Bronchial epithelial cell (primary cell): ENCODE measurements around the gene SLC27A2. TPM values are rescaled to one million over a fixed set of nuclear protein-coding genes. Genes with fewer than 3 reads are reported as not detected.
A peak's percentile ranks its signal among the peaks of the same experiment; 100 is the strongest.

Source experiments
- DNase-seq: peaks from one replicate; pipeline ENCODE4 v3.0.0-alpha.2; 2010; ENCODE audit warnings: low read depth
- FAIRE-seq: peaks from 2 replicates; lab custom pipeline; 2011; peaks lifted over from hg19 to GRCh38; lab: Jason Lieb, UNC
- H3K27me3 ChIP-seq: 2 replicates; pipeline ENCODE4 v1.5.1; 2011; ENCODE audit warnings: low read length; ENCODE audit not compliant: control insufficient read depth, insufficient read depth
- H3K36me3 ChIP-seq: 2 replicates; pipeline ENCODE4 v1.5.1; 2011; ENCODE audit warnings: low read length; ENCODE audit not compliant: control insufficient read depth, insufficient read depth
- H3K4me3 ChIP-seq: 2 replicates; pipeline ENCODE4 v1.5.1; 2011; ENCODE audit warnings: mild to moderate bottlenecking, low read depth, low read length, control low read depth
- total RNA-seq: library from RNA; depleted of rRNA; stranded (reverse); fragments of >200 nt; gene quantifications from 2 replicates; pipeline ENCODE4 v1.2.1, GENCODE V29; 2014
- TF ChIP-seq, protein P1 (sequence below): IDR thresholded peaks from 2 replicates; pipeline ENCODE4 v1.5.1; 2011; ENCODE audit warnings: mild to moderate bottlenecking, moderate library complexity, low read length, control low read depth, inconsistent platforms; ENCODE audit not compliant: insufficient read depth, severe bottlenecking

Gene SLC27A2
- total RNA-seq, 1 donor from 2014 or later, result 1.3 TPM

DNA sequence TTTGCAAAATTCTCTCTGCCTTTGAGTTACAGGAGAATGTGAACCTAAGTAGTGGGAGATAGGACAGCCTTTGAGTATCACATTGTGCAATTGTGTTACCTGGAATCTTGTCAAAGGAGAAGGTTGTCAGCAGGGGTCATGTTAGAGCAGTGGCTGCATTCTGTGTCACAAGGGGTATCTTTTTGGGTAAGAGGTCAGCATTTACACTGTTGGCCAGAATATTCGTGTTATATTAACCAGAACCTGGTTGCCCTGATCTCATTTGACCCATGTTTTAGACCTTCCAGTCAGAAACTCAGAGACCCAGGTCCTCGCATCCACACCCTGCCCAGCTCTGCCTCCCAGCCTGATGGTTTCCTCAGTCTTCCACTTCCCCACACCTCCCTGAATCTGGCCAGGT, 56.3 kb downstream of the SLC27A2 start:
- Histone ChIP-seq H3K4me3 (no peak overlapping the region), H3K36me3 (no peaks in the 10 kb centered on the region), H3K27me3 (no peaks in the 10 kb centered on the region)
- DNase-seq (no peak), FAIRE-seq (no peak)
- TF ChIP-seq, protein P1, sequence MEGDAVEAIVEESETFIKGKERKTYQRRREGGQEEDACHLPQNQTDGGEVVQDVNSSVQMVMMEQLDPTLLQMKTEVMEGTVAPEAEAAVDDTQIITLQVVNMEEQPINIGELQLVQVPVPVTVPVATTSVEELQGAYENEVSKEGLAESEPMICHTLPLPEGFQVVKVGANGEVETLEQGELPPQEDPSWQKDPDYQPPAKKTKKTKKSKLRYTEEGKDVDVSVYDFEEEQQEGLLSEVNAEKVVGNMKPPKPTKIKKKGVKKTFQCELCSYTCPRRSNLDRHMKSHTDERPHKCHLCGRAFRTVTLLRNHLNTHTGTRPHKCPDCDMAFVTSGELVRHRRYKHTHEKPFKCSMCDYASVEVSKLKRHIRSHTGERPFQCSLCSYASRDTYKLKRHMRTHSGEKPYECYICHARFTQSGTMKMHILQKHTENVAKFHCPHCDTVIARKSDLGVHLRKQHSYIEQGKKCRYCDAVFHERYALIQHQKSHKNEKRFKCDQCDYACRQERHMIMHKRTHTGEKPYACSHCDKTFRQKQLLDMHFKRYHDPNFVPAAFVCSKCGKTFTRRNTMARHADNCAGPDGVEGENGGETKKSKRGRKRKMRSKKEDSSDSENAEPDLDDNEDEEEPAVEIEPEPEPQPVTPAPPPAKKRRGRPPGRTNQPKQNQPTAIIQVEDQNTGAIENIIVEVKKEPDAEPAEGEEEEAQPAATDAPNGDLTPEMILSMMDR, result no peak

DNA sequence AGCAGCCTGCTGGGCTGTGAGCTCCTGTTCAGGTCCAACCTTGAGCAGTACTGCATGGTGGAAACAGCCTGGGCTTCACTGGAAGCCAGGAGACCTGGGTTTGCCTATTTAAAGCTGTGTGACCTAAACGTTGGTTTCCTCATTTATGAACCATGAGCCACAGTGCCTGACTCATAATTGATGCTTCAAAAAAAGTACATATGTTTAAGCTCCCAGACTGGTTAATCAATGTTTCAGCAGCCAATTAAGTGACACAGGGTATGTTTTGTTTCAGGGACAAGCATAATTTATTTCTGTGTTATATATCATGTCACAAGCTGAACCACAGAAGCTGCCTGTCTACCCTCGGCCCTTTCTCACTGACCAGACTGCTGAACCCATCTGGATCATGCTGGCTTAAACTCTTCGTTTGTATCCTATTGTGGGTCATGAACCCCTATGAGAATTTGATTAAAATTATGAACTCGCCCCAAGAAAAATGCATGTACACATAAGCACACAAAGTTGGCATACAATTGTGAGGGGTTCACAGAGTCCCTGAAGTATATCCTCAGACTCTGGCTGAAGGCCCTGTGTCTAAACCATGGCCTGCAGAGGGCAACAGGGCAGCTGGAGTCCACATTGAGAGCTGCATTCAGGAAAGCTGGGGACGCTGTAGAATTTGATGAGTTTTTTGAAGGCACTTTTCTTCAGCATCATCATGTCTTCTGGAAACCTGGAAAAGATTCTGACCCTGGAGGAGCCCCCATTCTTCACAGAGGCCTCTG, 59.9 kb downstream of the SLC27A2 start:
- TF ChIP-seq, protein P1, result no peak
- DNase-seq, result peak; percentile 82
- Histone ChIP-seq H3K4me3 (no peak overlapping the region), H3K36me3 (no peaks in the 10 kb centered on the region), H3K27me3 (no peaks in the 10 kb centered on the region)
- no peak for FAIRE-seq

DNA sequence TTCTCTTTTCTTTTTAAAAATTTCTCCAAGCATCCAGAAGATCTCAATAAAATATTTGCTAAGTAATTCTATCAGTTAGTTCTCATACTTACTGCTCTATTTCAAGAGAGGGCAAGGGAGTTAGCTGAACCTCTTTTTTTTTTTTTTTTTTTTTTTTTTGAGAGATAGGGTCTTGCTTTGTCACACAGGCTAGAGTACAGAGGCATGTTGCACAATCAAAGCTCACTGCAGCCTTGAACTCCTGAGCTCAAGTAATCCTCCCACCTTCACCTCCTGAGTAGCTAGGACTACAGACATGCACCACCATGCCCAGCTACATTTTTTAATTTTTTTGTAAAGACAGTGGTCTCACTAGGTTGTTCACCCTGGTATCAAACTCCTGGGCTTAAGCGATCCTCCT, 62.2 kb downstream of the SLC27A2 start:
- DNase-seq, result no peak
- Histone ChIP-seq H3K27me3 (no peaks in the 10 kb centered on the region), H3K4me3 (no peak overlapping the region), H3K36me3 (no peaks in the 10 kb centered on the region)
- TF ChIP-seq, protein P1, result no peak
- no peak for FAIRE-seq

DNA sequence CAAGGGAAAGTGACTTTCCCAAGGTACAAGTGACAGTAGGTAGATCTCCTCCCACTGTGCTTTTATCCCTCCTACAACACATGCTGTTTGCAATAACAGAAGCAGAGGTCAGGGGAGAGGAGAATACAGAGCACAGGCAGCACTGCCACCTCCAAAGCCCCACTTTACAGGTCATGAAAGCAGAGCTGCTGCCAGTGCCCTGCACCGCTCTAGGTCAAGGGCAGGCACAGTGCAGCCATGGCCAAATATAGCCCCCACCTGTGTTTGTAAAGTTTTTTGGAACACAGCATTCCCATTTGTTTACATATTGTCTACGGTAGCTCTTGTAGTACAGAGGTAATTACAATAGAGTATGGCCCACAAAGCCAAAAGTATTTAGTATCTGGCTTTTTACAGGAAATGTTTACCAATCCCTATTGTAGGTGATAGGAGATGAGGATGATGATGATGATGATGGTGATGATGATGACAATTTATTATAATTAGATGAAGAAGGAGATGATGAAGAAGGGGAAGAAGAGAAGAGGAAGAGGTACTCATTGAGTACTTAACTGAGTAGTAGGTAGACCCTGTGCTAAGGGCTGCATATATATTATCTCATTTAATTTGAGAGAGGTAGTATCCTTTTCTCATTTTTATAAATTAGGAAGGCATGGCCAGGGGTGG, 63.1 kb downstream of the SLC27A2 start:
- DNase-seq, result no peak
- no peak for FAIRE-seq
- Histone ChIP-seq H3K27me3 (no peaks in the 10 kb centered on the region), H3K4me3 (no peak overlapping the region), H3K36me3 (no peaks in the 10 kb centered on the region)
- TF ChIP-seq, protein P1, result no peak

DNA sequence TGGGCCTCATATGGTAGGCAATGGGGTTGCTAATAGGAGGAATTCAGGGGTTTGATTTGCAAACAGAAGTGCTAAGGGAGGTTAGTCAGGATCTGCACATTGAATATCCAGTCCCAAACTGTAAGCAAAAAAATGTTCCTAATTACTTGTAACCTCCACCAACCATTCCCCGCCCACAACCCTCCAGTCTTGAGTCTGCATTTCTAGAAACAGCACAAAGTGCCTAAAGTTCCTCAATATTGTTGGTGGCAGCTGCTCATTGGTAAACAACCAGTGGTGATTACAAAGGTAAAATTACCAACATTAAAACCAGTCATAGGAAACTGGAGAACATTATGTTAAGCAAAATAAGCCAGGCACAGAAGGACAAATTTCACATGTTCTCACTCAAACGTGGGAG, 64.6 kb downstream of the SLC27A2 start:
- FAIRE-seq, result no peak
- TF ChIP-seq, protein P1, result no peak
- Histone ChIP-seq H3K36me3 (no peaks in the 10 kb centered on the region), H3K27me3 (no peaks in the 10 kb centered on the region), H3K4me3 (no peak overlapping the region)
- DNase-seq, result no peak
